DND-41 (cell line): ENCODE data around the gene S1PR1.
"Not testable (repeated sequence)": the region's sequence is repeated elsewhere in the genome, so short reads cannot be mapped to it uniquely, and the experiment has no call there.

ENCODE experiments used
- CTCF ChIP-seq: IDR thresholded peaks from 2 replicates; pipeline ENCODE4 v1.5.1; 2012; ENCODE audit warnings: borderline replicate concordance, low read length, moderate library complexity, mild to moderate bottlenecking; ENCODE audit not compliant: poor library complexity, severe bottlenecking; ENCODE audit errors: extremely low read depth
- EZH2 ChIP-seq: IDR thresholded peaks from 3 replicates; pipeline ENCODE4 v1.6.1; 2012; ENCODE audit warnings: borderline replicate concordance, low read depth, mild to moderate bottlenecking, moderate library complexity, low read length, inconsistent platforms; ENCODE audit not compliant: severe bottlenecking

GRCh38 chr1:101188968-101189367 is 47.9 kb upstream of the S1PR1 start:
- not testable (repeated sequence) for TF ChIP-seq CTCF, EZH2
